Epidermal melanocyte (primary cell): ENCODE data around the gene CACNA2D3.
"Not testable (repeated sequence)": the region's sequence is repeated elsewhere in the genome, so short reads cannot be mapped to it uniquely, and the experiment has no call there.

Experiments used
- DNase-seq: peaks from one replicate; pipeline ENCODE4 v3.0.0; 2011; ENCODE audit warnings: low spot score; ENCODE audit not compliant: insufficient read length

Gene CACNA2D3

DNA sequence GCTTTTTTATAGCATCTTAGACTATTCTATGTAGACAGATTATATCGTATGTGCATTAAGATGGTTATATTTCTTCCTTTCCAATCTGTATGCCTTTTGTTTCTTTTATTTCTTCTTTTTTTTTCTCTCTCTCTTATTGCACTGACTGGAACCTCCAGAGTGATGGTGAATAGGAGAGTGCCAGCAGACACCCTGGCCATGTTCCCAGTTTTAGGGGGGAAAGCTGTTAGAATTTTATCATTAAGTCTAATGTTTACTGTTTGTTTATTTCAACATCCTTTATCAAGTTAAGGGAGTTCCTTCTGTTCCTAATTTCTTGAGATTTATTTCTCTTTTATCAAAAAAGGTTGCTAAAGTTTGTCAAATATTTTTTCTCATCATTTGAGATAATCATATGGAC is 922.1 kb downstream of the CACNA2D3 start:
- DNase-seq, result no peak

DNA sequence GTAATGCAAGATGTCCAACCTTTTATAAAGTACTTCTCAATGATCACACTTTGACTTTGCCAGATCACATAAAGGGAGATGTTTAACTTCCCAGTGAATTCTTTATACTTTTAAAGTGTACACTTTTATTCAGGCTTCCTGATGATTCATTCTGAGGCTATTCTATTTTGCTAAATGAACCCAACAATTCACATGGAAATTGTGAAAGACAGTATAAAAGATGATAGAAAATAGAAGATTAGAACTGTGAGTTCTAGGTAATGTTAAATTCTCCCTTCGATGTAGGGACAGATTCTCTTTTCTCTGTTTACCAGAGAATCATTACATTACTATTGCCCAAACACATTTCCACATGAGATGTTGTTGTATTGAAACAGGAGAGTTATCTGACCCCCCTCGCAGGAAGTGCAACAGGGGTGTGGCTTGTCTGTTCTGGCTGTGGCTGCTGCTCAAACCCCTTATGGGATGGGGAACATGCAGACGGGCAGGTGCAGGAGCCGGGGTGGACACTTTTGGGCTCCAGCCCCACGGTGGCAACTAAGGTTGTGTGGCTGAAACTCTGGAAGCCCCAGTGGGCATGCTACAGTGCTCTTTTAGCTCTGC is 936.8 kb downstream of the CACNA2D3 start:
- DNase-seq, result no peak

DNA sequence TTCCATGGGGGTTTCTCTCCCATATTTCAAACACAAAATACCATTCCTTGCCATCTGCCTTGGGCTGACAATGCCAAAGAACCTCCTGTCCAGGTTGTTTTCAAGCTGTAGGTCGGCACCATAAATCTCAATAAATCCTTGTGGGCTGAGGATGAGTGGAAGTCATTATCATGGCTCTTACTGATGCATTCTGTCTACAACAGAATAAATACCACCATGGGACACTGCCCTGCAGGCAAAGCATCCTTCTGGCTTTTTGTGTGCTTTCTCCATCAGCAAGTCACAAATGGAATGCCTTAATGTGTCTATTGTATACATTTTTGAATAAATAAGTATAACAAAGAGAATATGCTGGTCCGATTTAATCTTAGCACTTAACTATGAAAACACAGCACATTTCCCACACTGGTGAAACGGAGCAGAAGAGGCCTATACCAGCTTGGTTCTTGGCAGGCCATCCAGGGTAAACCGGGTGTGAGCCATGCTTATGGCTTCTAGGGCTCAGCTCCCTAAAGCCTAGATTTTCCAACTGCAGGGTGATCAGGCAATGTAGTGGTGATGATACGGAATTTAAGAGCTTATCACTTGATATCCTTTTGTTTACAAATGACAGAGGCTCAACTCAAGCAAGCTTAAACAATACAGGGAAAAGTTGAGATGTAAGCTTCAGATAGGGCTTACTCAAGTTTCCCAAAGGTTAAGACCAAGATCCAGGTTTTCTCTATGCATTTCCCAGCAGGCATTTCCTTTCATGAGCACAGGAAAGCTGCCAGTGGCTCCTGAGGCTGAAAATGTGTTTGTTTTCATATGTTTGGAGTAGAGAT is 938.8 kb downstream of the CACNA2D3 start:
- DNase-seq, result no peak

DNA sequence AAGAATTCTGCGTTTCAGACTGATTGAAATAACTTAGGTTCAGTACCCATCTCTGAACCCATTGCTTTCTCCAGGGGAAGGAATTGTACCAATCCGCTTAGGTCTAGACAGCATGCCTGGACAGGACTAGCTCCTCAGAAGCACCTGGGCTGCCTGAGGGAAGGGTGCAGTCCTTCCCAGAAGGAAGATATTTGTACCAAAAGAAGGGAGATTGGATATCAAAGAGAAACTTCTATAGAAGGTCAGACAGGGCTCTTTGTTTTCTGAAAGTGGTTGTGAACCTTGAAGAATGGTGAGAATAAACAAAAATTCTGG is 939.3 kb downstream of the CACNA2D3 start:
- no peak for DNase-seq

DNA sequence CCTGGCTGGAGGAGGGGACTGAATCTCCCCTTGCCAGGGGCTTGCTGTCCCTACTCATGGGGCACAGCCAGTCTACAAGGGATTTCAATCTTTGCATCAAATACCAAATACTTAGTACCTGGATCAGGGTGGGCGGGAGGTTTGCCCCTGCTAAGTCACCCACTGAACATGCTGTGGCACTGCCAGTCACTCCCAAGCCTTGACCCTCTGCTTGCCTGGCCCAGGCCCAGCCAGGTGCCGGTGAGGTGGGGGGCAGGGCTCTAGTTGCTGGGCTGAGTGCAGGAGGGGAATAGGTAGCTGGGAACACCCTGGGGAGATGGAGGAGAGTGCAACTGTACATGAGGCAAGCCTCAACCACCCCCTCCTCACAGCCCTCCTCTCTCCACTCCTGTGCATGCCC is 941.8 kb downstream of the CACNA2D3 start:
- DNase-seq, result no peak

DNA sequence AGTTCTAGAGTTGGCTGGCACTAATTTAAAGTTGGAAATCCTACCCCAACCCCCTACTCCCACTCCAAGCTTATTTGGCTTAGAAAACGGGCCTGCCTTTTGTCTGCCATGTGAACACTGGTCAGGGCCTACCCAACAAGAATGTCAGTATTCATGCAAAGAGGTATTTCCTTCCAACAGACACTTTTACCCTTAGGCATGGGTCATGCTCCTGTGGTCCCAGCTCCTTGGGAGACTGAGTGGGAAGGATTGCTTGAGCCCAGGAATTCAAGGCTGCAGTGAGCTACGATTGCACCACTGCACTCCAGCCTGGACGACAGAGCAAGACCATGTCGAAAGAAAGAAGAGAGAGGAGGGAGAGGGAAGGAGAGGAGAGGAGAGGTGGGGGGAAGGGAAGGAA is 943.0 kb downstream of the CACNA2D3 start:
- DNase-seq, result no peak

DNA sequence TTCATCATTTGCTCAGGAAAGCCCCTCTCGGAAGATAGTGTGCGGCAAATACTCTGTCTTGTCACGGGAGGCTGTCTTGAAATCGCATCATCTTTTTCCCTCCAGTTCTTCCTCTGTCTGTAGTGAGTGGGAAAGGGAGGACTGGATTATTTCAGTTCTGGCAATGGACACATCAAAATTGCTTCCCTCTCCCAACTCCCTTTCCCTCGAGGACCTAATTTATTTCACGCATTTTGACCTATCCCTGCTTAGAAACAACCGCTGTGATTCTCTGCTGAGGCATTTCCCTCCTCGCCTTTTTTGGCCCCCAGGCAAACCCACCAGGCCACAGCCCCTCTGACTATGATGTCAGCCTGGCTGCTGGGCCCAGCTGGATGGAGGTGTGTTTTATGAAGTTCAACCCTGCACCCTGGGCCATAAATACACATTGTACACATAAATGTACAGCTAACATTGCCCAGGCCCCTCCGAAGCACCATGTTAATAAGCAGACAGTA is 944.2 kb downstream of the CACNA2D3 start:
- DNase-seq, result no peak

DNA sequence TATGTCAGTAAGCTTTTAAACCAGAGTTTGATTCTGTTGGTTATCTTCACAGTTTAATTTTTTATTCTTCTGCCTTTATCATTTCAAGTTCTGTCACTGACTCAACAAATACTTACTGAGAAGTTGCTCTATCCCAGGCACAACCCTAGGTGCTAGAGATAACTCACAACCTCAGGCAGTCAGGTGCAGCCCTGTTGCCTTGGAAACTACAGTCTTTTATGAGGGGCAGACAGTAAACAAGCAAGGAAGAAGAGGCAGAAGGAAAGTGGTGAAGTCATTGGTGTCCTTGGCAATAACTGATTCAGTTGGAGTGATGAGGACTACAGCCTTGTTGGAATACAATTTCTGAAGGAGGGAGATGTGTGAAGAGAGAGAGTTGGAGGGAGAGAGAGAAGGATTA is 947.6 kb downstream of the CACNA2D3 start:
- DNase-seq, result no peak

DNA sequence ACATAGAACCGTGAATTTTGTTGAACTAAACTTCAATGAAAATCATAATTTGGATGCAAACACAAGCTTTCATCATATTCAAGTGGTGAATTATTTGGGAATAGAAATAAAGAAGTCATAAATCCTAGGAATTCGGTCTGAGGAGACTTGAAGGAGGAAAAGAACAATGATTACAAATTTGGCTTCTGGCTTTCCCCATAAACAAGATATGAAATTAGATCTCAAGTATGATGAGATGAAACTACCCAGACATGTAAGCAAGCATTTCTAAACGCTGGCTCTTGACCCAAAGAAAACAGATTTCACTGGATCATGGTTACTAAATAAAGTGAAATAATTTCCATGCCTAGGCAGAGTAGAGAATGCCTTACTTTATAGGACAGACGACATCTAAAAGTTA is 952.4 kb downstream of the CACNA2D3 start:
- no peak for DNase-seq

DNA sequence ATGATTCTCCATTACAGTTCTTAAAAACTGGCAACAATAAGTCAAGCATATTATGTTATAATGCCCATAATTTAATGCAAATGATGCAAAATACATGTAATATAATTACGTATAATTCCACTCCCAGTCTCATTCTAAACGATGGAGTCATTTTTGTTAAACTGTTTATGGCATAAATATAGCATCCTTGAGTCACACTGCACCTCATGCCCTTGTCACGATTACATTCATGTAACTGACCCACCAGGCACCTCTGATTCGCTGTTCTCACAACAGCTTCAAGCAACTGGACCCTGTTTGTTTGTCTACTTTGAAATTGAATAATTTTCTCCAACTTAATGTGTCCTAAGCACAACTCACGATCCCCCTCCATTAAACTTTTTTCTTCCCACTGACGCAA is 953.5 kb downstream of the CACNA2D3 start:
- no peak for DNase-seq

DNA sequence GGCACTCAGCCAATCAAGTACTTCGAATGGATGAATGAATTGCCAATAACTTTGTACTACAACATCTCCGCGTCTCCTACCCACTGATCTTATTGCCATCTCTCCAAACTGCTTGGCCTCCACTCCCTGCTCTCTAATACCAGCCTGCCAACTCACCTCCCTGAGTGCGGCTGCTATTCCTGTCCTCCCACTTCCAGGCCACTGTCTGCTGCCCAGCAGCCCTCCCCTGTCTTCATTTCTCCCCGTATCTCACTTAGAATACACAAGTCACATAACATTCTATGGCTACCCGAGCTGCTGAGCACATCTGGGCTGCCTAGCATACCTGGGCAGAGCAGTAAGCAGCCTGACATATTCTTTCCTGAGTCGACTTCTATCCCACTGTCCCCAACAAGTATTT is 955.4 kb downstream of the CACNA2D3 start:
- no peak for DNase-seq

DNA sequence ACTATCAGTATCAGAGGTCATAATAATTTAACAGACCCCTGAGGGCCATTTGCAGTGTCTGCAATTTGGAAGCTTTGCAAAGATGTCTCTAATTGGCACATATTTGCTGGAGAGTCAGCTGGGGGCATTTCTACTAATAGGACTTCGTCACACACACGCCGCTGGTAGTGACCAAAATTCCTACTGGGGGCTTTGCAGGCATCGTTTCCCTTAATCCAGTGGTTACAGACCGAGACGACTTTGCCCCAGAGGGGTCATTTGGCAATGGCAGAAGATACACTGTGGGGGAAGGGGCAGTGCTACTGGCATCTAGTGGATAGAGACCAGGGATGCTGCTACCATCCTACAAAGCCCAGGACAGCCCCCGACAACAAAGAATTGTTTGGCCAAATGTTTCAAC is 956.5 kb downstream of the CACNA2D3 start:
- no peak for DNase-seq

DNA sequence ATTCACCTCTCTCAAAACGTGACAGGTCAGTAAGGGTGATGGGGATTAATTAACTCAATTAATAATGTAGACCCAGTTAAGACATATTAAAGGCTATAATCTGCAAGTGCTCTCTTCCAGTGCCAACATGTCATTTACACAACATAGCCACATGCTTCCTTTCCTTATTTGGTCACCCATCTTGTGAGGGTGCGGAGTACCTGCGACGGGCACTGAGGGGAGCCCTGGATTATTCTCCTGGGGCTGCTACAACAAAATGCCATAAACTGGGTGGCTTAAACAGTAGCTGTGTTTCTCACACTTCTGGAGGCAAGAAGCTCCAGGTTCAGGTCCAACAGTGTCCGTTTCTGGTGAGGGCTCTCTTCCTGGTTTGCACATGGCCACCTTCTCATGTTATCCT is 962.9 kb downstream of the CACNA2D3 start:
- DNase-seq, result no peak

DNA sequence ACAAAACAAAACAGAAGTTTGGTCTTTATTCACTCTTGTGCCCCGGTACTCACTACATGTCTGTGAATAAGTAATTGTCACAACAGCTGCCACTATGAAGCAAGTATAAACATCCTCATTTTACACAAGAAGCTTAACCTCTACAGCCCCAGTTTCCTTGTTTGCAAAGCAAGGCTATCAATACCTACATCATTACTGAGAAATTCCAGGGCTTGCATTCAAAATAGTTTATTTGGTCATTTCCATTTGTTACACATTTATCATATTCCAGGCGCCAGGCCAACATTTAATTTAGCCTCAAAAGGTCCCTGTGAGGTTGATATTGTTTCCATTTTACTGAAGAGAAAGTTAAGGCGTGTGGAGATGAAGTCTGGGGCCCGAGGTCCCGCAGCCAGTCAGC is 966.9 kb downstream of the CACNA2D3 start:
- DNase-seq, result no peak

DNA sequence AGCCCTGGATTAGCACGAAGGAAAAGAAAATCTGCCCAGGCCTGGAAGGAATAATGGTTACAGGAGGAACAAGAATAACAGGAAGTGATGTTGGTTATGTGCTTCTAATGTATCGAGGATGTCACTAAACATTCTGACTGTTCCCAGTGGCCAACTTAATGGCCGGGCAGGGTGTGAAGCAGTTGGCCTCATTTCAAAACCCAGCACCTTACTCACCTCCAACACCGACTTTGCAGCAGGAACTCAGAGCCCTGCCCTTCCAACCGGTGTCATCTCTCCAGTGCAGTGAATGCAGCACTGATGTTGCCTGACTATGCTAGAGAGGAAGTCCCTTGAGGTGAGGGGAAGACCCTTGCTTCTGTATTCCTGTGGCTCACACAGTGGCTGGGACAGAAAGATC is 967.9 kb downstream of the CACNA2D3 start:
- DNase-seq, result no peak

DNA sequence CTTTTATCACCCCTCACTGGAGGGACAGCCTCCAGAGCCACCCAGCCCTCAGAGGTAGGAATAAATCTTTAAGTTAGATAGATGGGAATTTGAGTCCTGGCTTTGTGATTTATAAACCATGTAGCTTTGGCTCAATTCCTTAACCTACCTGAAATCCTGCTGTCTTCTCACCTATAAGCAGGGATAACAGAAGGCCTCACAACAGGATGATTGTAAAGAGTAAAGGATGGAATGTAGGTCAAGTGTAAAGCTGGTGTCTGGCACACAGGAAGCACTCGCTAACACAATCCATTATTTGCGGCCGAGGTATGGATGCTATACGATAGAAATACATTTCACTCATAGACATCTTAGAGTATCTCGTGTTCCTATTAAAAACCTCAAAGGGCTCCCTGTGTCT is 968.4 kb downstream of the CACNA2D3 start:
- no peak for DNase-seq

DNA sequence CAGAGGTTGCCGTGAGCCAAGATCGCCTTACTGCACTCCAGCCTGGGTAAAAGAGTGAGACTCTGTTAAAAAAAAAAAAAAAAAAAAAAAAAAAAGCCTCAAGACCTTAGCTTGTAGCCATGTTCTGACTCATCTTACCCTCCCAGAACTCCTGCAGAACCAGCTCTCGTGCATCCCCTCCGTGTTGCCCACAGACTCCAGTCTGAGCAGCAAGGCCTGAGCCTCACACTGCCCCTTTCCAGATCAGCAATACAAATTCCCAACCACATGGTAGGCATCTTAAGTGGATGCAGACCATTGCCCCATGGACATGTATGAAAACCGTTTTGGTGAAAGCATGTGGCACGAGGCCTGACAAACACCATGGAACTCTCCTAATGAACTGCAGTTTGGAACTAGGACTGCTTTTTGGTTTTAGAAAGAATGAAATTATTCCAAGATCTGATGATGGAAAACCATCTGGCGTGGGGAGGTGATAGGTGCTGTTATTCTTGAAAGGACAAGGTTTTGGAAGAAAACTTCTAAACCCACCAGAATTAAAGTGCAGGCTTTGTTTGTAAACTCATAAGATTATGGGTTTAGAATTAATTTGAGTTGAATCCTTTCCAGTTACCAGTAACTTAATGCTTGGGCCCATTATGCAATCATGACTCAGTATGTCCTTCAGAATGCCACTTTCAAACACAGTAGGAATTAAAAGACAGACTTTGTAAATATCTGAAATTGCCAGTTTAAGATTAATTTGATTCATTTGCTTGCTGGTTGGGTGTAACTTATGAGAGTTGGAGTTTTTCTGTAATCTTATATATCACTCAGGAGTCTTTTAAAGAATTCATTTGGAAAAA is 969.3 kb downstream of the CACNA2D3 start:
- no peak for DNase-seq

DNA sequence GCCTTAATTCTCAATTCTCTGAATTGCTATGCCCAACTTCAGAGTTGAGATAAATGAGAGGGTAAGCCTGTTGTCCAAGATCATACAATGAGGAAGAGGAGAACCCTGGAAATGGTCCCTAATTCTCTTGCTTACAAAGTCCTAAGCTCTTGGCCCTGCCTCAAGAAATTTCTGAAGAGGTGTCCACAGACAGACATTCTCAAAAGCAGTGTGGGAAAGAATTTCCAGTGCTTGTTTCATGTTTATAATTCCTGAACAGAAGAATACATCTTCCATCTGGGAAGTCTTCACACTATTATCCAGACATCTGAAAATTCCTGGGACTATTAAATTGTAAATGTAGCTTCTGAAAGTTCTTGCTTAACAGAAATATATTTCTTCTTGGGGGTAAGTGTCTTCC is 972.3 kb downstream of the CACNA2D3 start:
- no peak for DNase-seq

DNA sequence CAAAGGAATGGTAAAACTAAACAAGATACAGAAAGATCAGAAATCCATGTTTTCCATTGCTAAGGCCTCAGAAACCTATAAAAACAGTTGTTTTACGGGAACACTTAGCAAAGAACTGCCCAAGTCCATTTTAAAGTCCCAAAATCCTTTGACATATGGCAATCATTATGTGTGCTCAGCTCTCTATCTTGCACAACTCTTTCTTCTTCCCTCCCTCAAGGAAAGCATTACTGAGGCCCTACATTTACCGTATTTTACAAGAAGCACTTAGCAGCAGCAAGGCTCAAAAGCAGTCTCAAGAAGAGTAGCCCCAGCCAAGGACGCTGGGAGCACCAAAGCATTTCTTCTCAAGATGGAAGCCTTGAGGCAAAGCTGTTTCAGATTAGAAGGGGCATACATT is 975.1 kb downstream of the CACNA2D3 start:
- DNase-seq, result peak; percentile 32

DNA sequence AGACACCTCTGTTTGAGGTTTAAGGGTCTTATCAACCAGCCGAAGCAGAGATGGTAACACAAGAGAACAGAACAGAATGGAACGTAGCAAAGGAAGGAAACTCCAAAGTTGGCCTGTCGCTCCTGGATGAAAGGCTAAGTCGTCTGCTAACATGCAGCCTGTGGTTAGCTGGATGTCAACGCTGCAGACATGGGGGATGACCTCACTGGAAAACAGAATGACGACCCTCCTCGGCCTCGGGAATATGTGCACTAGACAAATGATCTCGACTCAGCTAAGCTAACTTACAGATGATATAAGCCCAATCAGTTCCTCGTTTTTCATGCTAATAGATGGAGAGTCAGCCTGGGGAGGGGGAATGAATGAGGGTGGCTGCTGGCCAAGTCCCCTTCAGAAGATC is 983.3 kb downstream of the CACNA2D3 start:
- DNase-seq, result no peak

DNA sequence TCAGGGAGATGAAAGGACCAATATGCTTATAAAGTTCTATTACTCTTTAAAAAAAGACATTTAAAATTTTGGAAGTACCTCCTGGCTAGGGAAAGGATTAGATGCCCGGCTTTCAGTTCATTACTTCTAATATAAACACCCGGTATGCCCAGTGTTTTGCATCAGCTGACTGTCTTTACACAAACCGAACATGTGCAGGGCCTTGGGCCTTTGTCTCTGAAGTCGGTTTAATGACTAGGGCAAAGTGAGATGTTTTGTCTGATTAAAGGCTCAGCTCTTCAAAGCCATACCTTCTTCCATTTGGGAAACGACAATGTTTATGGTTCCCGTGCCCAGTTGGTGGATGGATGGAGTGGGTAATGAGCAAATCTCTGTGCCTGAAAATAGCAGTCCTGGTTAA is 984.8 kb downstream of the CACNA2D3 start:
- DNase-seq, result no peak

DNA sequence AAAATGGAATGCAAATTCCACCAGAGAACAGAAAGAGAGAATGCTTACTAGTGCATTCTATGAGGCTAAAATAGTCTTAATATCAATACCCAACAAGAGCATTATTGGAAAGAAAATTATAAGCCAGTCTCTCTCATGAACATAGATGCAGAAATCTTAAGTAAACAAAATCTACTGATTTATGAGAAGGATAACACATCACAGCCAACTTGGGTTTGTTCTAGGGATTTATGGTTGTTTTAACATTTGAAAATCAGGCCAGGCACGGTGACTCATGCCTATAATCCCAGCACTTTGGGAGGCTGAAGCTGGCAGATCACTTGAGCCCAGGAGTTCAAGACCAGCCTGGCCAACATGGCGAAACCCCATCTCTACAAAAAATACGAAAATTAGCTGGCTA is 989.6 kb downstream of the CACNA2D3 start:
- not testable (repeated sequence) for DNase-seq
